GM13976 (cell line): ENCODE measurements around the gene HSPA12B.

Experiments used
- DNase-seq: peaks from one replicate; pipeline ENCODE4 v3.0.0; 2012; ENCODE audit warnings: low spot score
- CTCF ChIP-seq: IDR thresholded peaks from 2 replicates; pipeline ENCODE4 v1.5.1; 2012; ENCODE audit warnings: borderline replicate concordance, mild to moderate bottlenecking; ENCODE audit not compliant: insufficient read depth; ENCODE audit errors: extremely low read depth, missing control alignments, control extremely low read depth
- in situ Hi-C: fragments of 300-500 bp; cut with MboI; formaldehyde crosslinking; loops from one replicate; pipeline ENCODE4 v1.12.0; 2022; ENCODE audit warnings: low sequenced_read_pairs, mixed read lengths, inconsistent platforms; ENCODE audit not compliant: unreplicated experiment

The HSPA12B gene

DNA sequence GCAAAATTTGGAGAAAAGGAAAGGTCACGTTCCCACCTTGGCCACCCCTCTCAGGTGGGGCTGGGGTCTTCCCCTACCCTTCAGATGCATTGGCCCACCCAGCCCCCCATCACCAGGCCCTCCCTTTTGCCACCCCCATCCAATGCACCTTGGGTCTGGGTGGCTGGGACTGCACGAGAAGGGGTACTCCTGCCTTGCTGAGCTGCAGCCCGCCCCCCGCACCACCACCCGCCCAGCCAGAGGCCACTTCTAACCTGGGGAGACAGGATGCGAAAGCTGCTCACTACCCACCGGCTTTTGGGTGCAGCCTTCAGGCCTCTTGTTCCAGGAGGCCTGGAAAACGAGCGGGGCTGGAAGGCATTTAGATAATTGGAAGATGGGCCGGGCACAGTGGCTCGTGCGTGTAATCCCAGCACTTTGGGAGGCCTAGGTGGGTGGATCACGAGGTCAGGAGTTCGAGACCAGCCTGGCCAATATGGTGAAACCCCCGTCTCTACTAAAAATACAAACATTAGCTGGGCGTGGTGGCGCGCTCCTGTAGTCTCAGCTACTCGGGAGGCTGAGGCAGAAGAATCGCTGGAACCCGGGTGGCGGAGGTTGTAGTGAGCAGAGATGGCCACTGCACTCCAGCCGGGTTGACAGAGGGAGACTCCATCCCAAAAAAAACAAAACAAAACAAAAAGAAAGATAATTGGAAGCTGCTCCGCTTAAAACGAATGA is 62.4 kb downstream of the HSPA12B start:
- in situ Hi-C loops: no loop called here
- TF ChIP-seq CTCF: no peak
- no peak for DNase-seq

- in situ Hi-C loops: no loop called here
- peak; percentile 25 for TF ChIP-seq CTCF
- peak; percentile 95 for DNase-seq
Measured at GRCh38 chr20:3795511-3796468, 63.3 kb downstream of the HSPA12B start, which contains the start of gene CDC25B. Gene CDC25B, plus strand, starts transcription at chr20:3796310. Its CDS starts 222 bp downstream, at chr20:3796532.

DNA sequence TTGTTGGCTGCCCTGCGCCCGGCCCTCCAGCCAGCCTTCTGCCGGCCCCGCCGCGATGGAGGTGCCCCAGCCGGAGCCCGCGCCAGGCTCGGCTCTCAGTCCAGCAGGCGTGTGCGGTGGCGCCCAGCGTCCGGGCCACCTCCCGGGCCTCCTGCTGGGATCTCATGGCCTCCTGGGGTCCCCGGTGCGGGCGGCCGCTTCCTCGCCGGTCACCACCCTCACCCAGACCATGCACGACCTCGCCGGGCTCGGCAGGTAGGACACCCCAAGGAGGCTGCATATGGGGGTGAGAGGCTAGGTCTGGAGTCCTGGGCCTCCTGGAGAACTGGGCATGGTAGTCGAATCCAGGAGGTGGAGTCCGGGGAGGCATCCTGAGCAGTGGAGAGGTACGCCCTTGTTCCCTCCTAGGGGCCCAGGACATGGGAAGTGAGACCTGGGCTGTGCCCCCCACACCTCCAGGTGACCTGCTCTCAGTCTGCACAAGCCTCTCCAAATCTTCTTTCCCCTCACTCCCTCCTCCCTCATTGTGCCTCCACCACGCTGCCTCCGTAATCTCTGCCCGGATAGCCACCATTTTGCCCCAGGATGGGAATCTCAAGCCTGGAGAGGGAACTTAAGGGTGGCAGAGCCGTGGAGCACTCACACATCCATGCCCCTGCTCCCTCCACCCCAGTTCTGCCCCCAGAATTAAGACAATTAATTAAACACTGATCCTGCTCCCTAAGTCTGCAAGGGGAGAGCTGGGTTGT is 64.2 kb downstream of the HSPA12B start:
- in situ Hi-C loops: no loop called here
- no peak for DNase-seq
- no peak for TF ChIP-seq CTCF

- TF ChIP-seq CTCF: no peak
- in situ Hi-C loops: no loop called here
- no peak for DNase-seq
Measured at GRCh38 chr20:3797226-3797545, 64.7 kb downstream of the HSPA12B start.

DNA sequence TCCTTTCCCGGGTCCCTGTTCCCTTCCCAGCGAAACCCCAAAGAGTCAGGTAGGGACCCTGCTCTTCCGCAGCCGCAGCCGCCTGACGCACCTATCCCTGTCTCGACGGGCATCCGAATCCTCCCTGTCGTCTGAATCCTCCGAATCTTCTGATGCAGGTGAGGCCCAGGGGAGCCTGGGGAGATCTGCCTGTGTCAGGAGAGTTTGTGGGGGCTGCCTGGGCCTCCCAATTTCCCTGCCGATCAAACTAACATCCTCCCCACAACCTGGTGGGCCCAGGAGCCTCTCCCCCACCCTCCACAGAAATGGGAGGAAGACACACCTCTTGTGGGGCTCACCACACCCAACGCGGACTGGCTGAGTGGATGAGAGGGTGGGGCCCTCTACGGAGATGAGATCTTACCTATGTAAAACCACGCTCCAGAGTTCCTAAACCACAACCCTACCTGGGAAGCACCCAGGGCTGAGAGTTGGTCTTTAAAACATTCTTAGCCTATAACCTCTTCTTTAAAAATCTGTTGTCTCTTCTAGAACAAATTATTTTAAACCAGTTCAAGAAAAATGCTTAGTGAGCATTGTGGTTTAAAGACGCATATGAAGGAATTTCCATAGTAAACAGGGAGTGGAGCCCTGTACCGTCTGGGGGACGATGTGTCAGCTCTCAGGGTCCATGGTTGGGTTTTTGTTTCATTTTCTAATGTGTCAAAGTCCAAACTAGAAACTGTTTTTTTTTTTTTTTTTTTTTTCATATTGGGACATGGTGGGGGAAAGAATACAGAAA is 65.3 kb downstream of the HSPA12B start:
- no peak for TF ChIP-seq CTCF
- in situ Hi-C loops: no loop called here
- DNase-seq: no peak

- in situ Hi-C loops: no loop called here
- DNase-seq: no peak
- TF ChIP-seq CTCF: no peak
Measured at GRCh38 chr20:3798373-3798768, 65.9 kb downstream of the HSPA12B start.
